HG02840 (cell line): ENCODE data around the gene NOX5.

Source experiments
- ATAC-seq: cut with Tn5 transposase; IDR thresholded peaks from one replicate; pipeline ENCODE4 v1.9.1; 2021; ENCODE audit warnings: mild to moderate bottlenecking, moderate library complexity, moderate number of reproducible peaks; ENCODE audit not compliant: unreplicated experiment, low FRiP score

The NOX5 gene

GRCh38 chr15:69094124-69094921 is 79.8 kb downstream of the NOX5 start:
- ATAC-seq = no peak

- no peak for ATAC-seq
Measured at GRCh38 chr15:69095274-69095673, 80.8 kb downstream of the NOX5 start.

- no peak for ATAC-seq
Measured at GRCh38 chr15:69096196-69096595, 81.7 kb downstream of the NOX5 start.

GRCh38 chr15:69096626-69097025 is 82.1 kb downstream of the NOX5 start:
- ATAC-seq = no peak

GRCh38 chr15:69098771-69099170 is 84.3 kb downstream of the NOX5 start:
- ATAC-seq = no peak

- no peak for ATAC-seq
Measured at GRCh38 chr15:69099941-69100340, 85.4 kb downstream of the NOX5 start.

- ATAC-seq = no peak
Measured at GRCh38 chr15:69100821-69101220, 86.3 kb downstream of the NOX5 start.

GRCh38 chr15:69104050-69104750 is 89.7 kb downstream of the NOX5 start:
- ATAC-seq = no peak

- no peak for ATAC-seq
Measured at GRCh38 chr15:69105451-69105985, 91.0 kb downstream of the NOX5 start.

- no peak for ATAC-seq
Measured at GRCh38 chr15:69107025-69107620, 92.6 kb downstream of the NOX5 start.
